GM21390 (cell line): ENCODE data around the gene BRINP2.

ENCODE experiments used
- ATAC-seq: cut with Tn5 transposase; IDR thresholded peaks from one replicate; pipeline ENCODE4 v1.9.1; 2021; ENCODE audit not compliant: unreplicated experiment

The BRINP2 gene

DNA sequence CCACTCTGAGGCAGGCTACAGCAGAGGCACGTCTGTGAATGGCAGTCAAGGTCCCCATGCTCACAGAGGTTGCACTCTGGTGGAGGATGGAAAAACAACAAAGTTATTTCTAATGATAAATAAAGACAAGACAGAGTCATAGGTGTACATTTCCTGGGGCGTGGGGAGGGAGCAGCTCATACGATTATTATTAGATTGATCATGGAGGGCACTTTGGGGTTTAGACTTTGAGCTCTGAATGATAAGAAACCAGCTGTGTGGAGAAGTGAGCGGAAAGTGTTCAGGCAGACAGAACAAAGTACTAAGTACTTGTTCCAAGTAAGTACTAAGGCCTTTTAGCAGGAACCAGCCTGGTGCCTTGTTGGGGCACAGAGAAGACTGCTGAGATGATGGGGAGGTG lies 86.8 kb downstream of the BRINP2 start:
- no peak for ATAC-seq

DNA sequence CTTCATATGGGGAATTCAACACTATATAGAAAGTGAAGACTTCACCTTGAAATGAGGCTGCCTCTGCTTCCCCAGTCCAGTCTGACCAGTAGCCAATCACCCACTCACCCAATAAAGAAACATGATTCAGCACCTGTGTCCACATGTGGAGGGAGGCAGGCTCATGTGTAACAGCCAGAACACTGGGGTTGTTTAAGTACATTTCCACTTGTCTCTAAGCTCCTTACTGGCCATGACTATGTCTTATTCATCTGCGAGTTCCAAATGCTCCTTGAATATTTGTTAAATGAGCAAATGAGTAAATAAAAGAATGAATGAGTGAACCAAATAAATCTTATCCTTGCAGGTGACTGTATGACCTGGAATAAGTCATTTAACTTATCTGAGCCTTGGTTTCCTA lies 100.1 kb downstream of the BRINP2 start:
- no peak for ATAC-seq

DNA sequence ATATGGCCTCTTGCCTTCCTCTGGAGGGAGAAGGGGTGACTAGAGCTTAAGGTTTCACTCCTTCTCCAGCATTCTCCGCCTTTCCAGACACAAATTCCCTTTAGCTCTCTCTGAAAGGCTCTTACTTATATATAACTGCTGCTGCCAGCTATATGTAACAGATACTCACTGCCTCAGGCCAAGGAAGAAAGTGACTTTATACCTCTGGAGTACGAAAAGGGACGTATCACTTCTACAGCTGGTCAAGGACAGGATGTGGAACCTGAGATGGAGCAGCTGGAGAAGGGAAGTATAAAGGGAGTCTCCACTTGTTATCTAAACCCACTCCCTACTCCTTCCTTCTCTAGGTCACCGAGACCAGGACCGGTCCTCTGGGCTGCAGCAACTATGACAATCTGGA lies 102.4 kb downstream of the BRINP2 start:
- no peak for ATAC-seq

DNA sequence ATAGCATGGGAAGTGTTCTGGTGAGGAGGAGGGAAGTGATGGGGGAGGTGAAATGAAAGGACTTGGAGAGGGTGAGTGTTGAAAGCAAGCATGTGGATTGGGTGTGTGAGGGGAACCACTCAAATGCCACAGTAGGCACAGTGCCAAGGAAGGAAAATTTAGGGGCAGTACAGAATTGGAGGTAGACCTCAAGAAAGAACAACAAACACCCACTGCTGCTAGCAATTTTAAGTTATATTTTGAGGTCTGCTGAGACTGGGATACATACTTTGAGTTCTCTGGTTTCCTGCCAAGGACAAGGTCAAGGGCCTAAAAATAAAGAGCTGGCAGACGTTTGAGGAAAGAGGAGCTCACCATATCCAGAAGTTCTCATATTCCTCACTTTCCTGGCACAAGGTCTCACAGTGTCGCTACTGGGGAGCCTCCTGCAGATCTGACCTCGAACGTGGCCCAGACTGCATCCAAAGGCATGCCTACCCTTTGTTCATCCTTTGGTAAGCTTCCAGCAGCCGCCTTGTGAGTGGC lies 104.0 kb downstream of the BRINP2 start:
- ATAC-seq = no peak

DNA sequence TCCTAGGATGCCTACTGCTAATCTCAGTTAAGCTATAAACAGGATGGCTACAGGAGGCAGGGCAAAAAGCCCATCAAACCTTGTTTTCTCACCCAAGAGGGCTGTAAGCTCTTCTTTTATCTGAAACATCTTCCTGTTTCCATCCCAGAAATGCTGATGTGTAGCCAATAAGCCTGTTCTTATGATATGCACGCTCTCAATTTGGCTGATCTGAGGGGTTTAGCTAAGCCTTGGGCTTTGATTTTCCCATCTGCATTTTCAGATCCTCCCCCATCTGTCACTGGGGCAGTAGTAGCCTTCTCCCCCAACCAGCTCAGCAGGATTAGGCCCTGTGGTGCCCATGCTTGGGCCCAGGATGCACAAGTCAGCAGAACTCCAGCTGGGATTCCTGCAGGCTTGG lies 105.0 kb downstream of the BRINP2 start:
- ATAC-seq = no peak

DNA sequence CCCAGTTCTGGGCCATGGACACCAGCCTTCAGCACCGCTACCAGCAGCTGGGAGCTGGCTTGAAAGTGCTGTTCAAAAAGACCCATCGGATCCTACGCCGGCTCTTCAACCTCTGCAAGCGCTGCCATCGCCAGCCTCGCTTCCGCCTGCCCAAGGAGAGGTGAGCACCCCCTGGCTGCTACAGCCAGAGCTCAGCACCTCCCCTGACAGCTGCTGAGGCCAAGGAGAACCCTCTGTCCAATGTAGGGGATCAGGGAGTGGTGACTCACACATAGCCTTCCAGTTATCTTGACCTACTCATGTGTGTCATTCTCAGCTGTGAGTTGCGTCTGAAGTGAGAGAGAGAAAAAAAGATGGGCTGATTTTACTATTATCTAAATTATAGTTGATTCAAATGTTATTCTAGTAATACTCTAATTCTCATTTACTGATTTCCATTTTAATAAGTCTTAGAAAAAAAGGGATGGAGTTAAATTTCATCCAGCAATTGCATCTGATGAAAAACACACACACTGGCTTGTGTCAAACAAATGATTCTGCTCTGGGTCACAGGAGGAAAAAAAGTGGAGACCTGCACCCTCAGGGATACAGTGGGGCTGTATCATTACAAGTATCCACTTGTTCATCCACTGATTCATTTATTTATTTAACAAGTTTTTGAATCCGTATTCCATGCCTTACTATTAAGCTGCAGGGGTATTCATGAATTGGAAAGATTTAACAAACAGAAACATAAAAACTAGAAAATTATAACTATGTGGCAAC lies 108.0 kb downstream of the BRINP2 start:
- no peak for ATAC-seq

DNA sequence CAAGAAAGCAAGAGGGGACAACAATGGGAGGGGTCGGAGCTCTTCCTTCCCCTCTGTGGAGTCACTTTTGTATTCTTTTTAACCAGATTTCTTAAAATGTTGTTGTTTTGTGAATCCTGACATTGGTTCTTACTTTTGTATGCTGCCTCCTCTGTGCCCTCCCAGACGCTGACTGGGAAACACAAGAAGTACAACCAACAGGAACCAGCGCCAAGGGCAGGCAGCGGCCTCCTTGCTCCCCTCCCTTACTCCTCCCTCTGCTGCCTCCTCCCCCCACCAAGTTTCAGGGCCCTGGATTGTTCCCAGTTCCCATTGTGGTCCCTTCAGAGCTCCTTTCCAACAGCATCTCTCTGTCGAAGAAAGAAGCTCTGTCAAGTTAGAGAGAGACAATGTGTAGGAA lies 111.1 kb downstream of the BRINP2 start:
- no peak for ATAC-seq

DNA sequence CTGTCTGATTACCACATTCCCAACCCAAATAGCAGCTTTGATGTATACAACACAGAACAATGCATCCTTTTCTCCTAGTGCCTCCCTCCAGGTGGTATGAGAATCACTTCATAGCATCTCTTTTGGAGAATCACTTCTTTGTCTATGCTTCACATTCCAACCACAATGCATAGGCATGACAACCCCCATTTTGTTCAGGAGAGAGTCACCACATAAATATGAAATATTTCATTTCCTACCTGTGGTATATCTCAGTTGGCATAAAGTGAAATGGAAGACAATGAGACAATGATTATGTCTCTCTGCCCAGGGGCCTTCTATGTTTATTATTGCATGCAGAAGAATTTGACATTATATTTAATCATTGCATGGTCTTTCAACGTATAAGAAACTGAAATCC lies 112.2 kb downstream of the BRINP2 start:
- ATAC-seq = no peak

DNA sequence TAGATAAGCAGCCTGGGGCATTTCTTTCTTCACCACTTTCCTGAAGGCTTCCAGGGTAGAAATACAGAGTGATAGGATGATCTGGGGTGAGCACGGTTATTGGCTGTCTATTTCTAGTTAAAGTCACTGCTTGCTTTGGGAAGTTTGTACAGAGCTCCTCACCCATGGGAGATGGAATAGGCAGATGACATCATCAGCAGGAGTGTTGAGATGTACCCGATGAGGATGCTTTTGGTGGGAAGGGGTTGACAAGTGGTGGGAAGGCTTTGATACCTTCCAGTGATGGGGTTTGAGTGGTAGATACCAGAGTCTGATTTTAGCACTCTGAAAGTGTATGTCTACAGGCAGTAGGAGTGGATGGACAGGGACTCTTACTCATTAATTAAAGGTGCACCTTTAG lies 112.6 kb downstream of the BRINP2 start:
- no peak for ATAC-seq

DNA sequence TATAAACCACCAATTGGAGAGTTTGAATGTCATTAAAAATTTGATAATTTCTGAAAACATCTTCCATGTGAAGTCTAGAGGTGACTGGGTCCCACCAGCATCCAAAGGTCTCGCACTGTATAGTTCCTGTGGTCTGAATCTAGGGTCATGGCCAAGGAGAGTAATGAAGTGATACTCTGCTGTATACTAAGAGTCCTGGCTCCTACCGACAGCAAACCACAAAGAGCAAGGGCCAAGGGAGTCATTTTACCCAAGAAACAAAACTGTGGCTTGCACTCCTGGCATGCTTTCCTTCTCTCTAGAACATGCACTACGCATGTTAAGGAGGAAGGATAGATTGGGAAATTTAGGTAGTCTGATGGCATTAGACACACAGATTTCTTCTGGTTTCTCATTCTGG lies 115.6 kb downstream of the BRINP2 start:
- ATAC-seq = no peak

DNA sequence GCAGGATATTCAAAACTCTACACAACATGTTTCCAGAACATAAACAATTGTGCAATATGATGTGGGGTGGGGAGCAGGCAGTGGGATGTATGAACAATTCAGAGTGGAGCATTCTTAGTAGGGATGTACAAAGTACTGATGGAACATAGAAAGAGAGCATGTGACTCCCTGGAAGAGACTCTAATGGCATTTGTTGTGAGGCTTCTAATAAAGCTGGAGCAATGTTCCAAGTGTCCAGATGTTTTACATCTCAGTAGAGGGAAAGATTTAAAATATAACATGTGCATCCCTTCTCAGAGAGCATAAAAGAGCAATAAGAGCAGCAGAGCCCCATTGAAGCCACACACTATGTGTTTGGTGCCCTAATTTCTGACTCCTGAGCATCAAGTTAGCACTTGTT lies 116.5 kb downstream of the BRINP2 start:
- ATAC-seq = no peak

DNA sequence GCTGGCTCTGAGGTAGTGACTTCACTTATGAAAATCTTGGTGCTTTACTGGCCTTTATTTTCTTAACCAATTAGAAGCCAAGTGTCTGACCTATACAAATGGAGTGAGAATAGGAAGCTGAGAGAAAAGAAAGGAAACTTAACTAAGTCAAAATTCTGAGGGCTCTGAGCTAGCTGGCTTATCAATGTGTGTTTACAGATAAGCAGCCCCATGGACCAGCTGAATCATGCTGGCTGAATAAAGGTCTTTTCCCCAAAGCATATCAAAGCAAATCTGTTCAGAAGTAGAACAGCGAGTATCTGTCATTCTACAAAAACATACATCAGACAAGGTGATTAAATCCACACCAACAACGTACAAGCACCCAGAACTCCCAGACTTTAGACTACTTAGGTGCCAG lies 117.2 kb downstream of the BRINP2 start:
- no peak for ATAC-seq

DNA sequence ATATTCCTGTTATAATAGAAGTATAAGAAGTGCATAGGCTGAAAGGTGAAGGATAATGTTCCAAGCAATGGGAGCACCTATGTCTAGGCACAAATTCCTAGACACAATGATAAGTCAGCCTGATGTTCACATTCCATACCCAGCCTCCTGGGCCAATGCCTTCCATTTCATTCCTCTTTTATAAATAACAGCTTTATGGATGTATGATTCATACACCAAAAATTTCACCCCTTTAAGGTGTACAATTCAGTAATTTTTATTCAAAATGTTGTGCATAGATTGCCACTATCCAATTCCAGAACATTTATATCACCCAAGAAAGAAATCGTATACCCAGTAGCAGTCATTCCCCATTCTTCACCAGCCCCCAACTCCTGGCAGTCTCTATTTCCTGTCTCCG lies 118.8 kb downstream of the BRINP2 start:
- no peak for ATAC-seq

DNA sequence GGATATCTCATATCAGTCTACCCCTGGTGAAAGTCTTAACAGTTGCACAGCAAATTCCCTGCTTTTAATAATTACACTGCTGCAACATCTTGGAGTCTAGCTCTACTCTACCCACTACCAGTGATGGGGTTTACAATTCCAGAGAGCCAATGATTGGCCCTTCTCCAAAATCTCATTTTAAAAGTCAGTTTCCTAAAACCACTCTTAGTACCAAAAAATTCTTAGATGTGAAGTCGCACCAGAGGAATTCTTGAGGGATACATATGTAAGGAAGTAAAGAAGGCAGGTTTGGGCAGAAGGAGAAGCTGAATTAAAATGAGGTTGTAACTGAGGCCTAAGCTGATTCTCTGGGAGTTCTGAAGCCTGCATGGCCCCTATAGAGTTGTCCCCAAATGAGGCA lies 129.7 kb downstream of the BRINP2 start:
- no peak for ATAC-seq

DNA sequence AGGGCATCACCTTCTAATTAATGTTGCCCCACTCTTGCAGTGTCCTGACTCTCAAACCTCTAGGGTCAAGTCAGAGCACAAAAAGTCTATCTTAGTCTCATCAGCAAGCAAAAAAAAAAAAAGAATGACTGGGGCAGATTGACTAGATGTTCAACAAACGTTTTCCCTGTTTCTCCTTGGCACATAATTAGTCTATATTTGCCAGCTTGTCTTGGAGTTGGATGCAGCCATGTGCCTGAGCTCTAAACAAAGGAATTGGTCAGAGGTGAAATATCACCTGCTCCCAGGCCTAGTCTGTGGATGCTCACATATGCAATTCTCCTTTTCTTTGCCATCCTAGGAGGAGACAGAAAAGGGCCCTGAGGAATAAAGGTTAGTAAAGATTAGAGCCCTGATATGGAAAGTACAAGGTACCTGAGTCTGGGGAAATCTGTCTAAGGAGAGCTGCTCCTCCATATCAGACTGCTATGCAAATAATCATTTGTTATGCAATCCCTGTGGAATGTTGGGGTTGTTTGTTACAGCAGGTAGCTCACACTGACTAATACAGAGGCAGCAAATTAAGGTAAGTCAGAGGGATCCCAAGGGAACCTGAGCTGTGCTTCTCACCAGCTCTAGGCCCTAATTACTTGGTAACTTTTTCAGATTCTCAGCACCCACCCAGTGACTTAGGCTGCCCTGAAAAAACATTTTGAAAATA lies 130.8 kb downstream of the BRINP2 start:
- no peak for ATAC-seq

DNA sequence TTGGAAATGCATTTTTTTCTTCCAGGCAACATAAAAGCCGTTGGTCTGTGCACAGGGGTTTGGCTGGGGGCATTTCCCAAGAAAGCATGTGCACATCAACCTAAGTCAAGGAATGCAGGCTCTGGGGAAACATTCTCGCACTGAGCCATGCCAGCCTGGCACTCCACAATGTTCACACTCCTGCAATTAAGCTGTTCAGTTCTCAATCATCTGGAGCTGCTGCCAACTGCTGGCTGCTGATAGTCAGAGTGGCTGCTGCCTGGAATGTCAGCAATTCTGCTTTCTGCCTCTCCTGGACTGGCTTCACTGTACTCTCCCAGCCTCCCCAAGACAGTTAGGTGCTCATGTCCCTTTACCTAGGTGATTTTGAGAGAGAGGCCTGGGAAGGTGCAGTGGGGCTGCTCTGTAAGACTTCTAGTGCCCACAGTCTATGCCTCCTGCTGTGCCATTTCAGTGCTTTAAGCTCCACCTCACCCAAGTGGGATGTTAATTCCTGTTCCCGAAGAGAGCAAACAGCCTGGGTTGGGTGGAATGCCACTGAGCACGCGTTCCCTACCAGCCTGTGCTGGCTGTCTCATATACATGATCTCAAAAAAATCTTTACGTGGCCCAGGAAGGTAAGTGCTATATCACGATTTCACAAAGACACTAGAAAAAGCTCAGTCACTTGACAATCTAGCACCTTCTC lies 131.7 kb downstream of the BRINP2 start:
- ATAC-seq = no peak

DNA sequence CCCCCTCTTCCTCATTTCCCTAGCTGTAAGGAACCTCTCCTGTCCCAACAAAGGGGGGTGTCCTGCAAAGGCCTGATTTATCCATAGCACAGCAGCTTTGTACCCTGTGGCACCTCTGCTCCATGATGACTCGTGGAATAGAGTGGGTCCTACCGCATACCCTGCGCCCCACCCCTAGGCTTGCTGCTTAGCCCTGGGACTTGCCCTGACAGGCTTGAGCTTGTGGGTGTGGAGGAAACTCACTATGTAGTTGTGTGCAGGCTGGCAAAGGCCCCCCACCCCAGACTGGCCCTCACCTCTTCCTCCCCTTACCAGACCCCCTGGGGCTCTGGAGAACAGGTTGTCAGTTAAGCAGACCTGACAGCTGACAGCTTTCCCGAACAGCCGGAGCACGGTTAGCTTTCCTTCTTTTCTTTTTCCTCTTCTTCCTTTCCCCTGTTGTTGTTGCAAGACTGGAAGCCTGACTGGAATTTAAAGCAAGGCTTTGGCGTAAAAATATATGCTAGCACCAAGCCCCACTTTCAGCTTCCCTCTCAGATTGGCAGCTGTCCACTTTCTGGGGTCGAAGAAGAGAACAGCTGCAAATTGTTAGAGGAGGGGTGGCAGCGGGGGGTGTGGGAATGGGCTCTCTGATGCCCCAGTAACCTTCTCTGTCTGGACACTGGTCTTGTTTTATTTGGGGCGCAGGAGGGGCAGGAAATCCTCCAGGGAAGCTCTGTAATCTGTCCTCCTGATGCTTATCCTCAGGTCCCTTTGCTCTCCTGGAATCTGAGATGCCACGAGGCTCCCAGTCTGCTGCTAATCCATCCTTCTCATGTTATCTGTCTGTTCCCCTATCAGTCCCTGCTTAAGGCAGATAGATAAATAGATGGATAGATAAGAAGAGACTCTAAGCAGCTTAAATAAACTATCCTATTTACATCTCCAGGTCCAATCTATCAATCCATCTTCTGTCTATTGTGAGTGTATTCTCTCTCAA lies 134.6 kb downstream of the BRINP2 start:
- ATAC-seq = no peak

DNA sequence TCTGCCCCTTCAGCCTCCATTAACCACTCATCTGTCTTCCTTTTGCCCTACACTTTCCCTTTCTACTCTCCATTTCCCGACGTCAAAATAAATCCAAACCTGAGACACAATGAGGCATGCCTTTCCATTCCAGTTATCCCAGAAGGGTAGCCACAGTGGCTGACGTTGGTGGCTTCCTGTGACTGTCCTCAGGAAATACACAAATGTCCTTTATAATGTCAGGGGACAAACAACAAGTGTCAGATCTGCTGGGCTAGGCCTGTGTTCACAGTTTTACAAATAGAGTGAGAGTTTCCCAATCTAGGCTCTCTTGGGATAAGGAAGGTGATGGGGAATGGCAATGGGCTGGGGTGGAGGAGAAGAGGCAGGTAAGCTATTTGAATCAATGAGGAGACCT lies 135.3 kb downstream of the BRINP2 start:
- ATAC-seq = no peak

DNA sequence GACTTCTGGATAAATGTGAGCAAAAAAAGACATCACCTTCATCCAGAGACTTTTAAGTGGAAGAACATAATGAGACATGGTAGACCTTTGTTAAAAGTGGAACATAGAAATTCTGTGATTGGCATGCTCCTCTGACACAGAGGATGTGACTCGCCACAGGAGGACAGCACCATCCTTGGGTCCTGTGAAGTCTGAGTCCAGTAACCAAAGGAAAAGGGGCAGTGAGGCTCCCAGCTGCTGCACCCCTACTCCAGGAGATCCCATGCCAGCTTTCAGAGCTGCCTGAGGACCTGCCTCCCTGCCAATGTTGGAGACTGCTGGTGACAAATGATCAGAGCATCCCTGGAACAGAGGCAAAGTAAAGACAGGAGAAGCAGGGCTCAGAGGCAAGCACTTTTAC lies 136.2 kb downstream of the BRINP2 start:
- ATAC-seq = no peak

DNA sequence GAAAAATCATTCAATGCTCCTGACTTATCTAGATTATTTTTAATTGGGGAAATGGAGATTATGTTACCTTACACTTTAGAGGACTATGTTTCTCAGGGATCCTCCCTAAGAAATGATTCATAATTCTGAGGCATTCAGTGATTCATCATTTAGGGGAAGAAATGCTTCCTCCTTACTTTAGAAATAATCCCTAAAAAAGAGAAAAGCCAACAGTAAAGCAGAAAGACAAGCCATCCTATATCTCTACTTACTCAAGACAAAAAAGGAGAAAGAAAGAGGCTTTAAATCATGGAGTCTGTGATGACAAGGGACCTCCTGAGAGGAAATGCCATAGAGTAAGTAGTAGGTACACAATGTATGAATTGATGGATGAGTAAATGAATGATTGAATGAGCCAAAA lies 137.0 kb downstream of the BRINP2 start:
- ATAC-seq = no peak

DNA sequence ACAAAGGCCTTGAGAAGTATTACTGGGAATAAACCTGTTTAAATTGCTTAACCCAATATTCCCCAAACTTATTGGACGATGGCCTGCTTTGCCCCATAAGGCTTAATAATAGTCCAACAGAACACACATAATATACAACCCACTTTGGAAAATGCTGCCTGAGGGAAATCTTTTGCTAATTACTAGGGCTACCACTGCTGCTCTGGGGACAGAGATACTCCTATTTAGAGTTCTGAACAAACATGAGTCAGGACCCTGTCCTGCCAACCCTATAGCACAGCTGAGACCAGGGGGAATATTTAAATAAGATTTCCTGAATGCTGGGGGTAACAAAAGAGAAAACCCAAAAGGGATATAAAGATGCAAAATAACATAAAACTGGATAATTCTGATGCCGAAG lies 139.1 kb downstream of the BRINP2 start:
- no peak for ATAC-seq
